HG02938 (cell line): ENCODE results near the gene SMC4.

Experiments used
- ATAC-seq: cut with Tn5 transposase; IDR thresholded peaks from one replicate; pipeline ENCODE4 v1.9.1; 2021; ENCODE audit warnings: mild to moderate bottlenecking, moderate library complexity; ENCODE audit not compliant: unreplicated experiment

The SMC4 gene

GRCh38 chr3:160394009-160394392 lies 5.4 kb upstream of the SMC4 start:
- no peak for ATAC-seq

GRCh38 chr3:160395297-160395696 lies 4.2 kb upstream of the SMC4 start:
- ATAC-seq = no peak

GRCh38 chr3:160398820-160399124 lies 678 bp upstream of the SMC4 start:
- peak; percentile 8 for ATAC-seq

GRCh38 chr3:160400030-160400701 lies 716 bp downstream of the SMC4 start:
- ATAC-seq = peak; percentile 4

GRCh38 chr3:160400702-160401150 lies 1.3 kb downstream of the SMC4 start:
- no peak for ATAC-seq

GRCh38 chr3:160401291-160402095 lies 2.0 kb downstream of the SMC4 start:
- ATAC-seq = no peak

- no peak for ATAC-seq
Observed at GRCh38 chr3:160402221-160403027, 3.0 kb downstream of the SMC4 start.

- ATAC-seq = no peak
Observed at GRCh38 chr3:160403028-160403545, 3.6 kb downstream of the SMC4 start.

GRCh38 chr3:160403796-160404470 lies 4.5 kb downstream of the SMC4 start:
- ATAC-seq = no peak

- ATAC-seq = no peak
Observed at GRCh38 chr3:160409812-160410610, 10.6 kb downstream of the SMC4 start.

- ATAC-seq = no peak
Observed at GRCh38 chr3:160412477-160412876, 13.0 kb downstream of the SMC4 start.

GRCh38 chr3:160413613-160414248 lies 14.3 kb downstream of the SMC4 start:
- ATAC-seq = peak; percentile 78

GRCh38 chr3:160417311-160417710 lies 17.9 kb downstream of the SMC4 start:
- ATAC-seq = no peak

- ATAC-seq = no peak
Observed at GRCh38 chr3:160427832-160428424, 28.5 kb downstream of the SMC4 start.

- ATAC-seq = no peak
Observed at GRCh38 chr3:160434071-160434470, 34.6 kb downstream of the SMC4 start.

GRCh38 chr3:160435095-160435494 lies 35.6 kb downstream of the SMC4 start:
- ATAC-seq = no peak

GRCh38 chr3:160435747-160436146 lies 36.3 kb downstream of the SMC4 start:
- ATAC-seq = no peak

GRCh38 chr3:160437083-160437455 lies 37.6 kb downstream of the SMC4 start:
- ATAC-seq = no peak

- no peak for ATAC-seq
Observed at GRCh38 chr3:160440687-160441086, 41.2 kb downstream of the SMC4 start.
